Keratinocyte (primary cell): ENCODE data around the gene FCF1.

Source experiments
- EZH2 ChIP-seq: IDR thresholded peaks from one replicate; pipeline ENCODE4 v1.6.1; 2012; ENCODE audit warnings: inconsistent platforms, mild to moderate bottlenecking, low read length, moderate library complexity
- TF ChIP-seq, protein P1 (sequence below), 3 experiments: IDR thresholded peaks in 1 of 3; conservative IDR thresholded peaks in 1 of 3; optimal IDR thresholded peaks in 1 of 3; 2 replicates in 2 of 3; 3 replicates in 1 of 3; pipeline versions ENCODE3 to v1.5.1; 2011; ENCODE audit warnings: low read length in 3 of 3, mild to moderate bottlenecking in 3 of 3, moderate library complexity in 2 of 3, control low read depth in 1 of 3, inconsistent platforms in 1 of 3; ENCODE audit not compliant: insufficient read depth in 2 of 3; ENCODE audit errors: extremely low read depth in 1 of 3

DNA sequence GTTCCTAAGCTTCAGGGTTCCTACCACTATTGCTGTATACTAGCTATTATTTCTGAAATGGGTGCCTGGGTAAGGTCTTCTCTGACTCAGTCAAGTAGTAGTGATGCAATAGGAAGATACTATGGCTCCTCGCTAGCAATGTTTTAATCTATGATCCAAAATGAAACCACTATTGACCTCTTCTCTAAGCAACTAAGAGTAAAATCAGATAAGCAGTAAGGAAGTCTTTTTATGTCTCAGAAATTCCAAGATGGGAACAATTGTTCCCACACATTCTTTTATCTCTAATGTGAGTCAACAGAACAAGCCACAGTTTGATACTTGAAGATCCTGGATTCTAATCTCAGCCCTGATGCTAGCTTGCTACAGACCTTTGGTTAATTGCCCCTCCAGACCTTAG is 45.2 kb upstream of the FCF1 start:
- TF ChIP-seq, protein P1, sequence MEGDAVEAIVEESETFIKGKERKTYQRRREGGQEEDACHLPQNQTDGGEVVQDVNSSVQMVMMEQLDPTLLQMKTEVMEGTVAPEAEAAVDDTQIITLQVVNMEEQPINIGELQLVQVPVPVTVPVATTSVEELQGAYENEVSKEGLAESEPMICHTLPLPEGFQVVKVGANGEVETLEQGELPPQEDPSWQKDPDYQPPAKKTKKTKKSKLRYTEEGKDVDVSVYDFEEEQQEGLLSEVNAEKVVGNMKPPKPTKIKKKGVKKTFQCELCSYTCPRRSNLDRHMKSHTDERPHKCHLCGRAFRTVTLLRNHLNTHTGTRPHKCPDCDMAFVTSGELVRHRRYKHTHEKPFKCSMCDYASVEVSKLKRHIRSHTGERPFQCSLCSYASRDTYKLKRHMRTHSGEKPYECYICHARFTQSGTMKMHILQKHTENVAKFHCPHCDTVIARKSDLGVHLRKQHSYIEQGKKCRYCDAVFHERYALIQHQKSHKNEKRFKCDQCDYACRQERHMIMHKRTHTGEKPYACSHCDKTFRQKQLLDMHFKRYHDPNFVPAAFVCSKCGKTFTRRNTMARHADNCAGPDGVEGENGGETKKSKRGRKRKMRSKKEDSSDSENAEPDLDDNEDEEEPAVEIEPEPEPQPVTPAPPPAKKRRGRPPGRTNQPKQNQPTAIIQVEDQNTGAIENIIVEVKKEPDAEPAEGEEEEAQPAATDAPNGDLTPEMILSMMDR (optimal IDR thresholded peaks at IDR 0.05 in 1 of 3, IDR thresholded peaks at IDR 0.05 in 1 of 3, conservative IDR thresholded peaks at IDR 0.05 in 1 of 3; ENCODE audit: extremely low read depth in 1 of 3, insufficient read depth in 2 of 3, low read length in 3 of 3) = no peak
- no peak for TF ChIP-seq EZH2
